GM12878 (cell line): ENCODE results near the gene MUC5B.

ENCODE experiments used
- CTCF ChIP-seq, 3 experiments: IDR thresholded peaks in 2 of 3; conservative IDR thresholded peaks in 1 of 3; 2 replicates each; pipeline ENCODE4 v1.5.1; 2011; ENCODE audit warnings: low read depth in 3 of 3, low read length in 3 of 3, mild to moderate bottlenecking in 3 of 3, control low read depth in 2 of 3, moderate library complexity in 2 of 3, inconsistent platforms in 1 of 3, mixed read lengths in 1 of 3; ENCODE audit not compliant: control insufficient read depth in 2 of 3, insufficient read depth in 1 of 3; ENCODE audit errors: extremely low read depth in 1 of 3
- EP300 ChIP-seq, 2 experiments: fragments of 150-350 bp in 1 of 2; IDR thresholded peaks; 2 replicates each; pipeline ENCODE4 v1.6.1; 2011 to 2012; ENCODE audit warnings: low read depth in 2 of 2, low read length in 2 of 2, borderline replicate concordance in 1 of 2, improper control_type of control experiment in 1 of 2, inconsistent platforms in 1 of 2; ENCODE audit not compliant: control insufficient read depth in 1 of 2
- POLR2A ChIP-seq: IDR thresholded peaks from 2 replicates; pipeline ENCODE4 v1.6.1; 2011; ENCODE audit warnings: low read depth, mild to moderate bottlenecking, low read length
- RCOR1 ChIP-seq: conservative IDR thresholded peaks from 2 replicates; pipeline ENCODE4 v1.6.1; 2012; ENCODE audit warnings: low read depth, low read length, improper control_type of control experiment
- SIN3A ChIP-seq: IDR thresholded peaks from 2 replicates; pipeline ENCODE4 v1.6.1; 2012; ENCODE audit warnings: low read depth, low read length, improper control_type of control experiment

GRCh38 chr11:1199241-1199750, 23.6 kb upstream of the MUC5B start:
- TF ChIP-seq RCOR1 (no peak), POLR2A (no peak), SIN3A (no peak), EP300 (IDR thresholded peaks at IDR 0.05; ENCODE audit: borderline replicate concordance in 1 of 2, control insufficient read depth in 1 of 2, low read depth in 2 of 2, low read length in 2 of 2) (no peak), CTCF (IDR thresholded peaks at IDR 0.05 in 2 of 3, conservative IDR thresholded peaks at IDR 0.05 in 1 of 3; ENCODE audit: control insufficient read depth in 2 of 3, extremely low read depth in 1 of 3, insufficient read depth in 1 of 3, low read depth in 3 of 3, low read length in 3 of 3) (no peak)
